Mesendoderm (in vitro differentiated cells): Measurements from ENCODE around the gene ADAMTS4.

Experiments used
- DNase-seq: peaks from one replicate; pipeline ENCODE4 v3.0.0; 2013
- H2AK5ac ChIP-seq: 2 replicates; pipeline ENCODE4 v1.6.1; 2013; ENCODE audit warnings: low read length, inconsistent platforms
- H2BK120ac ChIP-seq: 2 replicates; pipeline ENCODE4 v1.6.1; 2013; ENCODE audit warnings: low read depth, mild to moderate bottlenecking, low read length, moderate library complexity, mixed read lengths
- H2BK15ac ChIP-seq: replicated peaks from 2 replicates; pipeline ENCODE4 v1.6.1; 2013; ENCODE audit warnings: low read depth, mild to moderate bottlenecking, moderate library complexity
- H2BK5ac ChIP-seq: 2 replicates; pipeline ENCODE4 v1.6.1; 2013; ENCODE audit warnings: low read length, inconsistent platforms
- H3K18ac ChIP-seq: 2 replicates; pipeline ENCODE4 v1.6.1; 2013; ENCODE audit warnings: mild to moderate bottlenecking, low read length, mixed read lengths
- H3K23ac ChIP-seq: one replicate; pipeline ENCODE4 v1.6.1; 2013; ENCODE audit warnings: low read length
- H3K27ac ChIP-seq: 2 replicates; pipeline ENCODE4 v1.5.1; 2013; ENCODE audit warnings: low read depth, mild to moderate bottlenecking, inconsistent platforms, low read length, moderate library complexity
- H3K27me3 ChIP-seq: 2 replicates; pipeline ENCODE4 v1.6.1; 2013; ENCODE audit warnings: low read length, control low read depth, mild to moderate bottlenecking, inconsistent platforms; ENCODE audit not compliant: insufficient read depth, poor library complexity
- H3K36me3 ChIP-seq: 2 replicates; pipeline ENCODE4 v1.6.1; 2013; ENCODE audit warnings: low read length, inconsistent platforms; ENCODE audit not compliant: control insufficient read depth, insufficient read depth
- H3K4ac ChIP-seq: one replicate; pipeline ENCODE4 v1.6.1; 2013; ENCODE audit warnings: low read depth, mild to moderate bottlenecking, low read length, moderate library complexity
- H3K4me1 ChIP-seq: 2 replicates; pipeline ENCODE4 v1.6.1; 2013; ENCODE audit warnings: low read depth, low read length, inconsistent platforms; ENCODE audit not compliant: control insufficient read depth
- H3K4me2 ChIP-seq: 2 replicates; pipeline ENCODE4 v1.6.1; 2013; ENCODE audit warnings: low read length
- H3K4me3 ChIP-seq: 2 replicates; pipeline ENCODE4 v1.5.1; 2013; ENCODE audit warnings: mild to moderate bottlenecking, low read length
- H3K56ac ChIP-seq: one replicate; pipeline ENCODE4 v1.6.1; 2013; ENCODE audit warnings: low read length
- H3K79me1 ChIP-seq: 2 replicates; pipeline ENCODE4 v1.6.1; 2013; ENCODE audit warnings: low read length, inconsistent platforms
- H3K79me2 ChIP-seq: 2 replicates; pipeline ENCODE4 v1.6.1; 2013; ENCODE audit warnings: mild to moderate bottlenecking, low read length; ENCODE audit not compliant: control insufficient read depth, insufficient read depth
- H3K9ac ChIP-seq: 2 replicates; pipeline ENCODE4 v1.6.1; 2013; ENCODE audit warnings: low read length, inconsistent platforms
- H4K5ac ChIP-seq: one replicate; pipeline ENCODE4 v1.6.1; 2013; ENCODE audit warnings: low read length
- H4K8ac ChIP-seq: one replicate; pipeline ENCODE4 v1.6.1; 2013; ENCODE audit warnings: low read depth, mild to moderate bottlenecking, control low read depth, low read length, moderate library complexity
- WGBS: extraction: QIAGEN DNeasy Blood & Tissue Kit; methylation state at CpG from one replicate; pipeline ENCODE4 v1.1.7; 2013; ENCODE audit warnings: low lambda C conversion rate, missing lambda C conversion rate; ENCODE audit not compliant: insufficient coverage; ENCODE audit errors: extremely low coverage; 5-methylcytosine and 5-hydroxymethylcytosine counted together

The ADAMTS4 gene

DNA sequence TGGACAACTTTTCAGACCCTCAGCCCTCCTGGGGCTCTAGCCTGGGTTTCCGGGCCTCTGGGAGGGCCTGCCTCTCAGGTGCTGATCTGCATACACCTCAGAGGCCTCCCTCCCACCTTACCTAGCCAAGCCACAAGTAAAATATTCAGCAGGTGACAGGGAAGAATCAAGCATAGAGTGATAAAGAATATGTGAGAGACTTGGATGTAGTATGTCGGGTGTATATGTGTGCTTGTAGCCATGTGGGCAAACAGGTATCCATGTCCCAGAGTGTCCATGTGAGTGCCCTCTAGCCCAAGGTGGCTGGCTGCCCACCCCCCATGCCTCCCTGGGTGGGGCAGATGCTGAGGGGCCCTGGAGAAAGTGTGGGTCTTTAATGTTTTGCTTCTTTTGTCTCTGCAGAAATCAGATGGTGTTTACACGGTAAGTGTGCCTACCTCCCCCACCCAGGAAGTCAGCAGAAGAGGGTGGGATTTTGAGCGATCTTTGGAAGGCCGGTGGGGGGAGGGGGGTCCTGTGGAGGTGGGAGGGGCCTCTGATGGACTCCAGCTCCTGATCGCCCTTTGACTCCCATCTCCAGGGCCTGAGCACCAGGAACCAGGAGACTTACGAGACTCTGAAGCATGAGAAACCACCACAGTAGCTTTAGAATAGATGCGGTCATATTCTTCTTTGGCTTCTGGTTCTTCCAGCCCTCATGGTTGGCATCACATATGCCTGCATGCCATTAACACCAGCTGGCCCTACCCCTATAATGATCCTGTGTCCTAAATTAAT is 19.6 kb upstream of the ADAMTS4 start:
- H4K8ac ChIP-seq, result no peak overlapping the region
- no peak overlapping the region for H3K56ac ChIP-seq
- no peaks in the 10 kb centered on the region for H3K79me2 ChIP-seq
- DNase-seq, result no peak
- WGBS, result no CpG with 5 or more reads among the region's 8 CpGs
- H3K4me2 ChIP-seq, result no peak overlapping the region
- no peak overlapping the region for H3K23ac ChIP-seq
- no peak overlapping the region for H2BK15ac ChIP-seq
- H3K4me1 ChIP-seq, result no peaks in the 10 kb centered on the region
- H3K27ac ChIP-seq, result no peak overlapping the region
- H3K27me3 ChIP-seq, result no peaks in the 10 kb centered on the region
- H2BK5ac ChIP-seq, result no peak overlapping the region
- no peak overlapping the region for H3K4ac ChIP-seq
- H4K5ac ChIP-seq, result no peak overlapping the region
- no peak overlapping the region for H3K18ac ChIP-seq
- no peak overlapping the region for H2AK5ac ChIP-seq
- peaks cover 3% of the 10 kb centered on the region for H3K36me3 ChIP-seq
- no peak overlapping the region for H3K9ac ChIP-seq
- no peak overlapping the region for H3K4me3 ChIP-seq
- no peak overlapping the region for H2BK120ac ChIP-seq
- no peaks in the 10 kb centered on the region for H3K79me1 ChIP-seq

DNA sequence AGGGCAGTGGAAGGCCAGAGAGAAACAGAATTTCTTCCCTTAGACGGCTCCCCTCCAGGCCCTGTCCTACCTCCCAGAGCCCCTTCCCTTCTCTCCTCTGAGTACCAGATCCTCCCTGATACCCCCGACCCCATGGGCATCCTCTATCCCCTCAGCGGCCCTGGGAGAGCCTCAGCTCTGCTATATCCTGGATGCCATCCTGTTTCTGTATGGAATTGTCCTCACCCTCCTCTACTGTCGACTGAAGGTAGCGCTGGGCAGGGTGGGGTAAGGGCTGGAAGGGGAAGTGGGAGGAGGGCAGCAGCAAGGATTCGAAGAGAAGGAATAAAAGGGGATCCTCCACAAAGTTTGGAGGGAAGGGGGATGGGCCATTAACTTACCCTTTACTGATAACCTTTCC is 19.0 kb upstream of the ADAMTS4 start:
- Histone ChIP-seq H3K9ac (no peak overlapping the region), H3K36me3 (peaks cover 7% of the 10 kb centered on the region), H4K5ac (no peak overlapping the region), H3K27ac (no peak overlapping the region), H3K79me2 (no peaks in the 10 kb centered on the region), H4K8ac (no peak overlapping the region), H3K56ac (no peak overlapping the region), H3K79me1 (no peaks in the 10 kb centered on the region), H3K27me3 (no peaks in the 10 kb centered on the region), H3K23ac (no peak overlapping the region), H3K4ac (no peak overlapping the region), H2BK15ac (no peak overlapping the region), H3K4me3 (no peak overlapping the region), H2BK120ac (no peak overlapping the region), H3K18ac (no peak overlapping the region), H2BK5ac (no peak overlapping the region), H3K4me2 (no peak overlapping the region), H3K4me1 (no peaks in the 10 kb centered on the region), H2AK5ac (no peak overlapping the region)
- no CpG with 5 or more reads among the region's 6 CpGs for WGBS
- no peak for DNase-seq

DNA sequence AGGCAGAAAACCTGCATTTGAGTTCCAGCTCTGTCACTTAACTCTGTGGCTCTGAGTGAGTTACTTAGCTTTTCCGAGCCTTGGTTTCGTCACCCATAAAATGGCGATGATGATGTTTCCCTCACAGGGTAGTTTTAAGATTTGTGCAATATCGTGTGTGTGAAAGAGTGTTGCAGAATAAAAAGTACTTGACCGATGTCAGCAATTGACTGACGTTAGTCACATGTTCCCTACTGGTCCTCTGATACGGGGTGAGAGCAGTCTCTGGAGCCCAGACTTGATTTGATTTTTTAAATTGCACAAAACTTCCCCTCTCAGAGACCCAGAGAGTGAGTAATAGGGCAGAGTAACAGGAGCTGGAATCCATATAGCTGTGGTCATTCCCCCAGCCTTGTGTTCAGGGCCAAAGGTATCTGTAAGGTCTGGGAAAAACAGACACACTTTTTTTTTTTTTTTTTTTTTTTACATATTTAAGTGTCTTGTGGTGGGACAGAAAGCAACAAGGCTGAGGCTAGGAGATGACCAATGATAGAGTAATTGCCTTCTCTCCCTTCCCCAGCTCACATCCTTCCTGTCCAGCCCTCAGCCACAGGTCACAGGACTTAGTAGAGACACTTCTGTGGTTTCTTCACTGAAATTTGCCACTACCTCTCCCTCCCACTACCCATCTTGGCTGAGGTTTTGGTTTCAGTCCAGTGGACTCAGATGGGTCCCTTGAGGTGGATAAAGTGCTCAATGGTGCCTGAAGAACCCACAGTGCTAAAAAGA is 18.3 kb upstream of the ADAMTS4 start:
- Histone ChIP-seq H2AK5ac (no peak overlapping the region), H3K4me2 (no peak overlapping the region), H3K56ac (no peak overlapping the region), H3K4ac (no peak overlapping the region), H3K23ac (no peak overlapping the region), H3K18ac (no peak overlapping the region), H2BK120ac (no peak overlapping the region), H3K36me3 (peaks cover 8% of the 10 kb centered on the region), H2BK15ac (no peak overlapping the region), H4K5ac (no peak overlapping the region), H3K79me1 (no peaks in the 10 kb centered on the region), H3K27me3 (no peaks in the 10 kb centered on the region), H2BK5ac (no peak overlapping the region), H3K4me3 (no peak overlapping the region), H3K4me1 (no peaks in the 10 kb centered on the region), H4K8ac (no peak overlapping the region), H3K9ac (no peak overlapping the region), H3K79me2 (no peaks in the 10 kb centered on the region), H3K27ac (no peak overlapping the region)
- DNase-seq, result no peak
- WGBS, result no CpG with 5 or more reads among the region's 7 CpGs

DNA sequence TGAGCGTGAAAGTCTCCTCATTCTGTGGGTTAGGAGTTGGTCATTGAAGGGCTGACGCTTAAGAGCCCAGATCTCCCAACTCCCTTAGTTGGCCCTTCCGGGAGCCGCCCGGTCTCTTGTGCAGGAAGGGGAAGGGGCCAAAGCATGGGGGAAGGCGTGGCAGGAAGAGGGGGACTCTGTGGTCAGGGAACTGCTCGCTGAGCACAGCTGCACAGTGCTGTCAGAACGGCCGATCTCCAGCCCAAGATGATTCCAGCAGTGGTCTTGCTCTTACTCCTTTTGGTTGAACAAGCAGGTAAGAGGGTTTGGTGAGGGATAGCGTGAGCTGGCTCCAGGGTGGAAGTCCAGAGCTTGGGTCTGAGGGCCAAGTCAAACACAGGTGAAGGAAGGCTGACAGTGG is 16.2 kb upstream of the ADAMTS4 start, which contains the start of gene FCER1G:
Gene FCER1G (plus strand): TSS at position 220 of the 400 bp plus-strand sequence. CDS start 27 bp downstream, at position 247.
- no peak within 1 kb of the TSS for H3K18ac ChIP-seq
- no peak within 1 kb of the TSS for H4K8ac ChIP-seq
- peaks cover under 1% of the 10 kb centered on the region for H3K4me1 ChIP-seq
- H4K5ac ChIP-seq, result no peak within 1 kb of the TSS
- H2BK15ac ChIP-seq, result no peak within 1 kb of the TSS
- H3K4me3 ChIP-seq, result no peak within 1 kb of the TSS
- no peak within 1 kb of the TSS for H3K27ac ChIP-seq
- H3K56ac ChIP-seq, result no peak within 1 kb of the TSS
- H3K23ac ChIP-seq, result no peak within 1 kb of the TSS
- no peaks in the 10 kb centered on the region for H3K79me2 ChIP-seq
- peaks cover 14% of the 10 kb centered on the region for H3K36me3 ChIP-seq
- no peak within 1 kb of the TSS for H2AK5ac ChIP-seq
- no peaks in the 10 kb centered on the region for H3K79me1 ChIP-seq
- H3K4me2 ChIP-seq, result no peak within 1 kb of the TSS
- DNase-seq, result no peak
- H2BK5ac ChIP-seq, result no peak within 1 kb of the TSS
- WGBS, result no CpG with 5 or more reads among the region's 10 CpGs
- no peaks in the 10 kb centered on the region for H3K27me3 ChIP-seq
- no peak within 1 kb of the TSS for H2BK120ac ChIP-seq
- no peak within 1 kb of the TSS for H3K4ac ChIP-seq
- H3K9ac ChIP-seq, result no peak within 1 kb of the TSS

DNA sequence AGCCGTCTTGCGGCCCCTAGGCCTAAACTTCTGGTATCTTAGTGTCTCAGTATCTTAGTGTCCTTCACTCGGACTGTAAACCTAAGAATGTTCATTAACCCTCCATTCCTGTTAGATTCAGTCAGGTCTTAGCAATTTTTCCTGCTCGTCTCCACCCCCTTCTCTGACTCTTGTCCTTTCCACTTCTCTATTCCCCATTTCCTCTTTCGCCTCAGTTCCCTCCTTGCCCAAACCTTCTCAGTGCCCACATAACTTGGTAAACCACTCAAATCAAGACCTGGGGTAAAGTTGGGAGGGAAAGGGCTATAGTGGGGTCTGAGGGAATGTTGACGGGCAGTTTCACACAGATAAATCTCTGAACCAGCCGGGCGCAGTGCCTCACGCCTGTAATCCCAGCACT is 15.5 kb upstream of the ADAMTS4 start:
- no peak overlapping the region for H2BK15ac ChIP-seq
- H3K27me3 ChIP-seq, result no peaks in the 10 kb centered on the region
- no peak overlapping the region for H3K56ac ChIP-seq
- H3K9ac ChIP-seq, result no peak overlapping the region
- no peak overlapping the region for H3K18ac ChIP-seq
- WGBS, result no CpG with 5 or more reads among the region's 9 CpGs
- no peaks in the 10 kb centered on the region for H3K79me2 ChIP-seq
- H3K4me2 ChIP-seq, result no peak overlapping the region
- peaks cover 14% of the 10 kb centered on the region for H3K36me3 ChIP-seq
- no peak overlapping the region for H3K23ac ChIP-seq
- H3K4me3 ChIP-seq, result no peak overlapping the region
- DNase-seq, result no peak
- no peak overlapping the region for H4K5ac ChIP-seq
- peaks cover 2% of the 10 kb centered on the region for H3K4me1 ChIP-seq
- no peak overlapping the region for H3K27ac ChIP-seq
- no peak overlapping the region for H2BK5ac ChIP-seq
- no peak overlapping the region for H3K4ac ChIP-seq
- H2AK5ac ChIP-seq, result no peak overlapping the region
- no peaks in the 10 kb centered on the region for H3K79me1 ChIP-seq
- no peak overlapping the region for H4K8ac ChIP-seq
- H2BK120ac ChIP-seq, result no peak overlapping the region
